GM23338 (cell line): ENCODE results near the gene FIBP. TPM values are rescaled to one million over a fixed set of nuclear protein-coding genes. Genes with fewer than 3 reads are reported as not detected.

Source experiments
- ATAC-seq: fragments of 200-7000 bp; cut with Tn5 transposase; 3 replicates; pipeline ENCODE4 v1.9.1; 2020
- DNase-seq: peaks from one replicate; pipeline ENCODE4 v3.0.0-alpha.2; 2015; ENCODE audit warnings: low spot score
- H2AFZ ChIP-seq: fragments of 200-600 bp; sonication (generic); 2 replicates; pipeline ENCODE4 v1.8.0; 2016; ENCODE audit warnings: antibody characterized with exemption, mild to moderate bottlenecking, moderate library complexity
- H3F3A ChIP-seq: fragments of 200-600 bp; sonication (generic); replicated peaks from 2 replicates; pipeline ENCODE4 v1.8.0; 2017; ENCODE audit warnings: antibody characterized with exemption, mixed run types, low read depth
- H3K27ac ChIP-seq: fragments of 200-600 bp; sonication (generic); 2 replicates; pipeline ENCODE4 v1.6.1; 2016; ENCODE audit warnings: low read depth
- H3K27me3 ChIP-seq: fragments of 200-600 bp; sonication (generic); 2 replicates; pipeline ENCODE4 v1.8.0; 2016; ENCODE audit warnings: mild to moderate bottlenecking, mixed run types, moderate library complexity; ENCODE audit not compliant: insufficient read depth
- H3K36me3 ChIP-seq: fragments of 200-600 bp; sonication (generic); 2 replicates; pipeline ENCODE4 v1.8.0; 2016; ENCODE audit warnings: mild to moderate bottlenecking; ENCODE audit not compliant: insufficient read depth
- H3K4me1 ChIP-seq: fragments of 200-600 bp; sonication (generic); 2 replicates; pipeline ENCODE4 v1.8.0; 2016; ENCODE audit warnings: mild to moderate bottlenecking, moderate library complexity; ENCODE audit not compliant: insufficient read depth
- H3K4me2 ChIP-seq: fragments of 200-600 bp; sonication (generic); 2 replicates; pipeline ENCODE4 v1.7.1; 2017; ENCODE audit warnings: mixed run types
- H3K4me3 ChIP-seq: fragments of 200-600 bp; sonication (generic); 2 replicates; pipeline ENCODE4 v1.6.1; 2016; ENCODE audit warnings: mixed run types
- H3K79me2 ChIP-seq: fragments of 200-600 bp; sonication (generic); replicated peaks from 2 replicates; pipeline ENCODE4 v1.8.0; 2017; ENCODE audit warnings: mild to moderate bottlenecking; ENCODE audit not compliant: insufficient read depth
- H3K9me2 ChIP-seq: fragments of 200-600 bp; sonication (generic); 2 replicates; pipeline ENCODE4 v1.8.0; 2017; ENCODE audit not compliant: insufficient read depth
- H4K20me1 ChIP-seq: fragments of 200-600 bp; sonication (generic); replicated peaks from 2 replicates; pipeline ENCODE4 v1.8.0; 2017; ENCODE audit warnings: mild to moderate bottlenecking; ENCODE audit not compliant: insufficient read depth
- H3K27ac Mint-ChIP-seq: 2 replicates; pipeline ENCODE4 v1.8.0; 2020; ENCODE audit warnings: inconsistent platforms, mild to moderate bottlenecking, moderate library complexity, mixed read lengths
- H3K27me3 Mint-ChIP-seq: 3 replicates; pipeline ENCODE4 v1.8.0; 2022; ENCODE audit warnings: low read depth, mild to moderate bottlenecking, moderate library complexity, mixed read lengths, inconsistent platforms; ENCODE audit not compliant: insufficient read depth, poor library complexity
- H3K36me3 Mint-ChIP-seq: 3 replicates; pipeline ENCODE4 v1.8.0; 2021; ENCODE audit warnings: low read depth, mild to moderate bottlenecking, inconsistent platforms, moderate library complexity, mixed read lengths
- H3K4me1 Mint-ChIP-seq: 3 replicates; pipeline ENCODE4 v1.8.0; 2020; ENCODE audit warnings: mild to moderate bottlenecking, inconsistent platforms, mixed read lengths
- H3K4me3 Mint-ChIP-seq: 3 replicates; pipeline ENCODE4 v1.8.0; 2021; ENCODE audit warnings: moderate library complexity, mild to moderate bottlenecking, inconsistent platforms, mixed read lengths
- H3K9me3 Mint-ChIP-seq: 3 replicates; pipeline ENCODE4 v1.8.0; 2020; ENCODE audit warnings: moderate library complexity, mild to moderate bottlenecking, inconsistent platforms, mixed read lengths
- CREB1 ChIP-seq: fragments of 250-450 bp; sonication (Bioruptor Pico); IDR thresholded peaks from 2 replicates; pipeline ENCODE4 v1.5.0; 2020; ENCODE audit warnings: low read depth, mild to moderate bottlenecking, moderate library complexity
- ETS1 ChIP-seq: IDR thresholded peaks from 2 replicates; pipeline ENCODE4 v1.6.1; 2016; ENCODE audit warnings: antibody characterized with exemption
- EZH2phosphoT487 ChIP-seq: fragments of 200-600 bp; sonication (generic); IDR thresholded peaks from one replicate; pipeline ENCODE4 v1.8.1; 2018; ENCODE audit warnings: antibody characterized with exemption; ENCODE audit not compliant: unreplicated experiment
- POLR2AphosphoS5 ChIP-seq: IDR thresholded peaks from 2 replicates; pipeline ENCODE4 v1.6.1; 2016; ENCODE audit warnings: antibody characterized with exemption, low read depth
- ZNF331 ChIP-seq: fragments of 250-450 bp; sonication (Bioruptor Pico); IDR thresholded peaks from 2 replicates; pipeline ENCODE4 v1.5.0; 2020; ENCODE audit warnings: low read depth, mild to moderate bottlenecking, moderate library complexity
- polyA plus RNA-seq: library from polyadenylated mRNA; unstranded; fragments of >200 nt; fragmentation: Nextera tagmentation; extraction: Ambion mirVana; gene quantifications from 2 replicates; pipeline ENCODE4 v1.2.1, GENCODE V29; 2016
- total RNA-seq: library from RNA; depleted of rRNA; stranded (reverse); fragments of >200 nt; shearing (Covaris generic); gene quantifications from 2 replicates; pipeline ENCODE4 v1.2.3, GENCODE V29; 2014

Gene FIBP
- total and polyA plus RNA-seq, 2 experiments from 2014 or later: 79.0 to 102 TPM

- Histone ChIP-seq H3K79me2 (peaks cover 7% of the 10 kb centered on the region), H3K4me3 (peak within 1 kb of the TSS; percentile 98), H2AFZ (peak within 1 kb of the TSS; percentile 78), H4K20me1 (no peaks in the 10 kb centered on the region), H3F3A (0 out of 2 replicates have a peak, but pooled peaks cover 6% of the 10 kb centered on the region), H3K4me2 (peak within 1 kb of the TSS; percentile 95), H3K9me2 (no peaks in the 10 kb centered on the region), H3K27me3 (no peaks in the 10 kb centered on the region), H3K4me1 (peaks cover 5% of the 10 kb centered on the region; the same call in 1 of the 2 replicates), H3K27ac (no peak within 1 kb of the TSS), H3K36me3 (no peaks in the 10 kb centered on the region; the same call in 1 of the 2 replicates)
- no peaks in the 10 kb centered on the region for H3K9me3 Mint-ChIP-seq
- H3K4me1 Mint-ChIP-seq: peaks cover 6% of the 10 kb centered on the region
- peak; percentile 99 for DNase-seq
- peak; percentile 90 for ATAC-seq
- peak within 1 kb of the TSS; percentile 87 for H3K4me3 Mint-ChIP-seq
- peaks cover 21% of the 10 kb centered on the region for H3K36me3 Mint-ChIP-seq
- H3K27me3 Mint-ChIP-seq: peaks cover 20% of the 10 kb centered on the region
- H3K27ac Mint-ChIP-seq: peak within 1 kb of the TSS; percentile 83
- TF ChIP-seq EZH2phosphoT487: no peak
- TF ChIP-seq ETS1: peak; percentile 30; the same call in 1 of the 2 replicates
- peak; percentile 86 for TF ChIP-seq CREB1 (CRISPR knock-in tag)
Measured at GRCh38 chr11:65919141-65919572, 30.9 kb upstream of the FIBP start, which contains the start of gene DRAP1. Gene DRAP1, plus strand, starts transcription at chr11:65919426. Its CDS starts 76 bp downstream, at chr11:65919502.

- Histone ChIP-seq H3K9me2 (no peaks in the 10 kb centered on the region), H3K27ac (no peak within 1 kb of the TSS), H3K4me3 (peak within 1 kb of the TSS; percentile 98), H3K27me3 (no peaks in the 10 kb centered on the region), H3K79me2 (peaks cover 7% of the 10 kb centered on the region), H3F3A (0 out of 2 replicates have a peak, but pooled peaks cover 6% of the 10 kb centered on the region), H3K4me1 (peaks cover 5% of the 10 kb centered on the region; the same call in 1 of the 2 replicates), H2AFZ (peak within 1 kb of the TSS; percentile 78), H3K36me3 (no peaks in the 10 kb centered on the region; the same call in 1 of the 2 replicates), H3K4me2 (peak within 1 kb of the TSS; percentile 95), H4K20me1 (no peaks in the 10 kb centered on the region)
- H3K36me3 Mint-ChIP-seq: peaks cover 20% of the 10 kb centered on the region
- H3K9me3 Mint-ChIP-seq: no peaks in the 10 kb centered on the region
- TF ChIP-seq POLR2AphosphoS5: peak; percentile 41; the same call in 1 of the 2 replicates
- no peak for TF ChIP-seq ZNF331 (CRISPR knock-in tag)
- H3K27me3 Mint-ChIP-seq: peaks cover 20% of the 10 kb centered on the region
- H3K4me1 Mint-ChIP-seq: peaks cover 6% of the 10 kb centered on the region
- peak within 1 kb of the TSS; percentile 87 for H3K4me3 Mint-ChIP-seq
- peak within 1 kb of the TSS; percentile 83 for H3K27ac Mint-ChIP-seq
- ATAC-seq: peak; percentile 25
- DNase-seq: peak; percentile 56
Measured at GRCh38 chr11:65918211-65919140, 30.2 kb upstream of the FIBP start, which contains the start of gene C11orf68. Gene C11orf68, minus strand, starts transcription at chr11:65919062. Its CDS starts 31 bp downstream, at chr11:65919031.
